ENCODE results near the gene NOX3. TPM values are rescaled to one million over a fixed set of nuclear protein-coding genes. Genes with fewer than 3 reads are reported as not detected.

The NOX3 gene
- total and polyA plus RNA-seq, 2 donors from 2014 or later = not detected

GRCh38 chr6:155418017-155418761, 37.5 kb downstream of the NOX3 start:
- H3K4me1 ChIP-seq (ENCODE audit: control insufficient read depth in 2 of 3, insufficient read depth in 2 of 3, low read depth in 1 of 3, low read length in 3 of 3) = peaks cover 0 to 4% (median 0%) of the 10 kb centered on the region in 3 donors
- FAIRE-seq = no peak
- H3K4me3 ChIP-seq (ENCODE audit: low read length in 3 of 3) = peak overlapping the region in 2 of 3 donors; percentile 11 to 27
- peak in 1 of 5 donors; percentile 32 for DNase-seq
- no peaks in the 10 kb centered on the region for H3K36me3 ChIP-seq (ENCODE audit: control insufficient read depth in 2 of 3, insufficient read depth in 3 of 3, low read length in 3 of 3)
- peak overlapping the region; percentile 5 to 23 for H3K27ac ChIP-seq (ENCODE audit: low read depth in 2 of 2, low read length in 2 of 2)
- intact Hi-C loops (cut with DNase I) = no loop called here
- H3K9me3 ChIP-seq (ENCODE audit: control insufficient read depth in 2 of 3, insufficient read depth in 1 of 3, low read length in 3 of 3) = no peaks in the 10 kb centered on the region
- no peak overlapping the region for H3K9ac ChIP-seq (ENCODE audit: low read length in 3 of 3)
- TF ChIP-seq CTCF (IDR thresholded peaks at IDR 0.05; ENCODE audit: borderline replicate concordance, extremely low read depth, insufficient read depth) = no peak
- H3K27me3 ChIP-seq (ENCODE audit: control insufficient read depth, insufficient read depth, low read length) = no peaks in the 10 kb centered on the region

GRCh38 chr6:155417454-155417853, 38.2 kb downstream of the NOX3 start:
- peaks cover 0 to 4% (median 0%) of the 10 kb centered on the region in 3 donors for H3K4me1 ChIP-seq (ENCODE audit: control insufficient read depth in 2 of 3, insufficient read depth in 2 of 3, low read depth in 1 of 3, low read length in 3 of 3)
- H3K4me3 ChIP-seq (ENCODE audit: low read length in 3 of 3) = no peak overlapping the region
- H3K9ac ChIP-seq (ENCODE audit: low read length in 3 of 3) = no peak overlapping the region
- H3K27me3 ChIP-seq (ENCODE audit: control insufficient read depth, insufficient read depth, low read length) = no peaks in the 10 kb centered on the region
- no peak overlapping the region for H3K27ac ChIP-seq (ENCODE audit: low read depth in 2 of 2, low read length in 2 of 2)
- TF ChIP-seq CTCF (IDR thresholded peaks at IDR 0.05; ENCODE audit: borderline replicate concordance, extremely low read depth, insufficient read depth) = no peak
- H3K36me3 ChIP-seq (ENCODE audit: control insufficient read depth in 2 of 3, insufficient read depth in 3 of 3, low read length in 3 of 3) = no peaks in the 10 kb centered on the region
- intact Hi-C loops (cut with DNase I) = no loop called here
- FAIRE-seq (no peak), DNase-seq (no peak)
- H3K9me3 ChIP-seq (ENCODE audit: control insufficient read depth in 2 of 3, insufficient read depth in 1 of 3, low read length in 3 of 3) = no peaks in the 10 kb centered on the region

- no peaks in the 10 kb centered on the region for H3K9me3 ChIP-seq (ENCODE audit: control insufficient read depth in 2 of 3, insufficient read depth in 1 of 3, low read length in 3 of 3)
- no peak for FAIRE-seq
- H3K4me3 ChIP-seq (ENCODE audit: low read length in 3 of 3) = no peak overlapping the region
- no peaks in the 10 kb centered on the region for H3K36me3 ChIP-seq (ENCODE audit: control insufficient read depth in 2 of 3, insufficient read depth in 3 of 3, low read length in 3 of 3)
- no peak for DNase-seq
- peaks cover 0 to 4% (median 0%) of the 10 kb centered on the region in 3 donors for H3K4me1 ChIP-seq (ENCODE audit: control insufficient read depth in 2 of 3, insufficient read depth in 2 of 3, low read depth in 1 of 3, low read length in 3 of 3)
- TF ChIP-seq CTCF (IDR thresholded peaks at IDR 0.05; ENCODE audit: borderline replicate concordance, extremely low read depth, insufficient read depth) = no peak
- no peak overlapping the region for H3K9ac ChIP-seq (ENCODE audit: low read length in 3 of 3)
- H3K27ac ChIP-seq (ENCODE audit: low read depth in 2 of 2, low read length in 2 of 2) = no peak overlapping the region
- no peaks in the 10 kb centered on the region for H3K27me3 ChIP-seq (ENCODE audit: control insufficient read depth, insufficient read depth, low read length)
- intact Hi-C loops (cut with DNase I) = no loop called here
These were observed 39.7 kb downstream of the NOX3 start for GRCh38 chr6:155415953-155416352.
